H9 (cell line): ENCODE results near the gene UGT1A8. TPM values are rescaled to one million over a fixed set of nuclear protein-coding genes. Genes with fewer than 3 reads are reported as not detected.

ENCODE experiments used
- DNase-seq: peaks from one replicate; pipeline ENCODE4 v3.0.0-alpha.2; 2017
- H2AFZ ChIP-seq: one replicate; pipeline ENCODE4 v1.6.1; 2013; ENCODE audit warnings: mild to moderate bottlenecking, low read length, control low read depth, moderate library complexity
- H2AK5ac ChIP-seq: 2 replicates; pipeline ENCODE4 v1.6.1; 2013; ENCODE audit warnings: low read length, control low read depth, mixed read lengths; ENCODE audit not compliant: insufficient read length
- H2BK120ac ChIP-seq: one replicate; pipeline ENCODE4 v1.6.1; 2013; ENCODE audit warnings: low read depth, mild to moderate bottlenecking, low read length, control low read depth, inconsistent platforms; ENCODE audit not compliant: poor library complexity, severe bottlenecking
- H2BK12ac ChIP-seq: 2 replicates; pipeline ENCODE4 v1.6.1; 2013; ENCODE audit warnings: low read length, control low read depth, mixed read lengths, low read depth; ENCODE audit not compliant: insufficient read length
- H2BK15ac ChIP-seq: 2 replicates; pipeline ENCODE4 v1.6.1; 2013; ENCODE audit warnings: low read depth, low read length, control low read depth
- H2BK20ac ChIP-seq: one replicate; pipeline ENCODE4 v1.6.1; 2013; ENCODE audit warnings: low read depth, mild to moderate bottlenecking, low read length, control low read depth, inconsistent platforms; ENCODE audit not compliant: poor library complexity, severe bottlenecking
- H2BK5ac ChIP-seq: 2 replicates; pipeline ENCODE4 v1.6.1; 2013; ENCODE audit warnings: low read length, control low read depth, mixed read lengths; ENCODE audit not compliant: insufficient read length
- H3K14ac ChIP-seq: 2 replicates; pipeline ENCODE4 v1.6.1; 2013; ENCODE audit warnings: low read length, control low read depth; ENCODE audit not compliant: insufficient read depth
- H3K18ac ChIP-seq: 2 replicates; pipeline ENCODE4 v1.6.1; 2013; ENCODE audit warnings: low read depth, mild to moderate bottlenecking, mixed read lengths, low read length, control low read depth; ENCODE audit not compliant: insufficient read length
- H3K23ac ChIP-seq: 2 replicates; pipeline ENCODE4 v1.6.1; 2013; ENCODE audit warnings: low read length, control low read depth, mixed read lengths, low read depth; ENCODE audit not compliant: insufficient read length
- H3K23me2 ChIP-seq: 2 replicates; pipeline ENCODE4 v1.6.1; 2013; ENCODE audit warnings: low read depth, mild to moderate bottlenecking, mixed read lengths, low read length, control low read depth; ENCODE audit not compliant: insufficient read length, poor library complexity, severe bottlenecking
- H3K27ac ChIP-seq: 2 replicates; pipeline ENCODE4 v1.5.1; 2013; ENCODE audit warnings: low read length, control low read depth, mixed read lengths, low read depth; ENCODE audit not compliant: insufficient read length
- H3K27me3 ChIP-seq: 2 replicates; pipeline ENCODE4 v1.6.1; 2013; ENCODE audit warnings: low read length, control low read depth, inconsistent platforms; ENCODE audit not compliant: insufficient read depth
- H3K4ac ChIP-seq: 2 replicates; pipeline ENCODE4 v1.6.1; 2013; ENCODE audit warnings: low read depth, mild to moderate bottlenecking, control low read depth, inconsistent platforms, low read length, moderate library complexity
- H3K4me1 ChIP-seq: 2 replicates; pipeline ENCODE4 v1.6.1; 2013; ENCODE audit warnings: low read length, control low read depth, inconsistent platforms; ENCODE audit not compliant: insufficient read depth
- H3K4me2 ChIP-seq: 2 replicates; pipeline ENCODE4 v1.6.1; 2013; ENCODE audit warnings: low read length, control low read depth, mixed read lengths; ENCODE audit not compliant: insufficient read length, insufficient read depth
- H3K56ac ChIP-seq: 2 replicates; pipeline ENCODE4 v1.6.1; 2013; ENCODE audit warnings: low read depth, mild to moderate bottlenecking, mixed read lengths, low read length, control low read depth; ENCODE audit not compliant: insufficient read length
- H3K79me1 ChIP-seq: 2 replicates; pipeline ENCODE4 v1.6.1; 2013; ENCODE audit warnings: low read depth, mild to moderate bottlenecking, moderate library complexity, low read length, control low read depth, inconsistent platforms; ENCODE audit not compliant: insufficient read depth, poor library complexity, severe bottlenecking
- H3K79me2 ChIP-seq: 2 replicates; pipeline ENCODE4 v1.6.1; 2013; ENCODE audit warnings: low read length, control low read depth, inconsistent platforms; ENCODE audit not compliant: insufficient read depth
- H3K9ac ChIP-seq: 2 replicates; pipeline ENCODE4 v1.6.1; 2013; ENCODE audit warnings: low read length, control low read depth, mixed read lengths; ENCODE audit not compliant: insufficient read length; ENCODE audit errors: extremely low read depth
- H3K9me3 ChIP-seq: one replicate; pipeline ENCODE4 v1.6.1; 2013; ENCODE audit warnings: low read depth, low read length, inconsistent platforms; ENCODE audit not compliant: control insufficient read depth
- H3T11ph ChIP-seq: one replicate; pipeline ENCODE4 v1.6.1; 2013; ENCODE audit warnings: mild to moderate bottlenecking, low read length, control low read depth, inconsistent platforms
- H4K20me1 ChIP-seq: one replicate; pipeline ENCODE4 v1.6.1; 2013; ENCODE audit not compliant: control insufficient read depth, insufficient read length, insufficient read depth
- H4K5ac ChIP-seq: 2 replicates; pipeline ENCODE4 v1.6.1; 2013; ENCODE audit warnings: low read depth, mild to moderate bottlenecking, mixed read lengths, low read length, control low read depth; ENCODE audit not compliant: insufficient read length
- H4K8ac ChIP-seq: replicated peaks from 2 replicates; pipeline ENCODE4 v1.6.1; 2013; ENCODE audit warnings: low read length, control low read depth, mixed read lengths, low read depth; ENCODE audit not compliant: insufficient read length
- H4K91ac ChIP-seq: 2 replicates; pipeline ENCODE4 v1.6.1; 2013; ENCODE audit warnings: low read depth, mild to moderate bottlenecking, moderate library complexity, mixed read lengths, low read length, control low read depth; ENCODE audit not compliant: insufficient read length
- H3K27ac Mint-ChIP-seq, 3 experiments: 2 replicates in 2 of 3; 3 replicates in 1 of 3; pipeline ENCODE4 v1.8.0; 2020 to 2021; ENCODE audit warnings: mixed read lengths in 3 of 3, mild to moderate bottlenecking in 1 of 3, moderate library complexity in 1 of 3
- H3K27me3 Mint-ChIP-seq: 2 replicates; pipeline ENCODE4 v1.8.0; 2021; ENCODE audit warnings: low read depth, mild to moderate bottlenecking, moderate library complexity, mixed read lengths
- H3K36me3 Mint-ChIP-seq, 3 experiments: 2 replicates in 2 of 3; 3 replicates in 1 of 3; pipeline ENCODE4 v1.8.0; 2020 to 2021; ENCODE audit warnings: low read depth in 3 of 3, mixed read lengths in 3 of 3; ENCODE audit not compliant: insufficient read depth in 1 of 3
- H3K4me1 Mint-ChIP-seq, 2 experiments: 2 replicates each; pipeline ENCODE4 v1.8.0; 2020; ENCODE audit warnings: mixed read lengths in 2 of 2
- H3K4me3 Mint-ChIP-seq, 2 experiments: 2 replicates in 1 of 2; 3 replicates in 1 of 2; pipeline ENCODE4 v1.8.0; 2020 to 2021; ENCODE audit warnings: mild to moderate bottlenecking in 2 of 2, mixed read lengths in 2 of 2, moderate library complexity in 1 of 2
- H3K9me3 Mint-ChIP-seq, 2 experiments: 2 replicates in 1 of 2; 3 replicates in 1 of 2; pipeline ENCODE4 v1.8.0; 2020; ENCODE audit warnings: mild to moderate bottlenecking in 2 of 2, mixed read lengths in 2 of 2, moderate library complexity in 1 of 2
- WGBS: extraction: QIAGEN DNeasy Blood & Tissue Kit; methylation state at CpG from one replicate; pipeline ENCODE4 v1.1.7; 2013; ENCODE audit warnings: missing lambda C conversion rate, low lambda C conversion rate, mixed read lengths; ENCODE audit not compliant: insufficient read length; ENCODE audit errors: extremely low coverage; 5-methylcytosine and 5-hydroxymethylcytosine counted together
- total RNA-seq: library from RNA; stranded (reverse); gene quantifications from 2 replicates; pipeline ENCODE4 v1.2.1, GENCODE V29; 2021
- TF ChIP-seq, protein P1 (sequence below): fragments of 200-600 bp; sonication (generic); conservative IDR thresholded peaks from 3 replicates; pipeline ENCODE4 v1.8.0; 2021; ENCODE audit warnings: antibody characterized with exemption, mild to moderate bottlenecking

Gene UGT1A8
- total RNA-seq, 1 experiment from 2014 or later = not detected

- WGBS = no CpG with 5 or more reads among the region's 2 CpGs
These were observed 141.4 kb downstream of the UGT1A8 start for GRCh38 chr2:233758849-233759248.

More at GRCh38 chr2:233758849-233759248, 141.4 kb downstream of the UGT1A8 start:
- Histone ChIP-seq H3T11ph (no peak overlapping the region), H3K4me2 (no peak overlapping the region), H3K18ac (no peak overlapping the region), H3K4ac (no peak overlapping the region), H2BK15ac (no peak overlapping the region), H4K20me1 (no peaks in the 10 kb centered on the region), H2AK5ac (no peak overlapping the region), H4K5ac (no peak overlapping the region), H3K79me2 (no peaks in the 10 kb centered on the region), H2BK5ac (no peak overlapping the region), H3K9me3 (no peaks in the 10 kb centered on the region), H3K23me2 (no peaks in the 10 kb centered on the region), H3K27me3 (no peaks in the 10 kb centered on the region), H3K27ac (no peak overlapping the region), H2BK120ac (no peak overlapping the region), H3K79me1 (no peaks in the 10 kb centered on the region), H2BK12ac (no peak overlapping the region), H4K91ac (no peak overlapping the region), H2AFZ (no peak overlapping the region), H3K23ac (no peak overlapping the region), H3K56ac (no peak overlapping the region), H3K9ac (no peak overlapping the region), H2BK20ac (no peak overlapping the region), H3K4me1 (no peaks in the 10 kb centered on the region), H4K8ac (no peak overlapping the region), H3K14ac (no peak overlapping the region)
- no peaks in the 10 kb centered on the region for H3K4me1 Mint-ChIP-seq
- no peak overlapping the region for H3K4me3 Mint-ChIP-seq
- no peak for DNase-seq
- H3K36me3 Mint-ChIP-seq = no peaks in the 10 kb centered on the region
- TF ChIP-seq, protein P1, sequence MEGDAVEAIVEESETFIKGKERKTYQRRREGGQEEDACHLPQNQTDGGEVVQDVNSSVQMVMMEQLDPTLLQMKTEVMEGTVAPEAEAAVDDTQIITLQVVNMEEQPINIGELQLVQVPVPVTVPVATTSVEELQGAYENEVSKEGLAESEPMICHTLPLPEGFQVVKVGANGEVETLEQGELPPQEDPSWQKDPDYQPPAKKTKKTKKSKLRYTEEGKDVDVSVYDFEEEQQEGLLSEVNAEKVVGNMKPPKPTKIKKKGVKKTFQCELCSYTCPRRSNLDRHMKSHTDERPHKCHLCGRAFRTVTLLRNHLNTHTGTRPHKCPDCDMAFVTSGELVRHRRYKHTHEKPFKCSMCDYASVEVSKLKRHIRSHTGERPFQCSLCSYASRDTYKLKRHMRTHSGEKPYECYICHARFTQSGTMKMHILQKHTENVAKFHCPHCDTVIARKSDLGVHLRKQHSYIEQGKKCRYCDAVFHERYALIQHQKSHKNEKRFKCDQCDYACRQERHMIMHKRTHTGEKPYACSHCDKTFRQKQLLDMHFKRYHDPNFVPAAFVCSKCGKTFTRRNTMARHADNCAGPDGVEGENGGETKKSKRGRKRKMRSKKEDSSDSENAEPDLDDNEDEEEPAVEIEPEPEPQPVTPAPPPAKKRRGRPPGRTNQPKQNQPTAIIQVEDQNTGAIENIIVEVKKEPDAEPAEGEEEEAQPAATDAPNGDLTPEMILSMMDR = no peak
- H3K27ac Mint-ChIP-seq = no peak overlapping the region
- peaks cover 9% of the 10 kb centered on the region for H3K27me3 Mint-ChIP-seq
- peaks cover 2 to 3% of the 10 kb centered on the region in 2 experiments; a peak in 4 of 5 replicates for H3K9me3 Mint-ChIP-seq
